LNCAP (cell line): ENCODE data around the gene FAM240A.

Source experiments
- TF ChIP-seq, protein P1 (sequence below): fragments of 450-650 bp; IDR thresholded peaks from 2 replicates; pipeline ENCODE4 v1.5.1; 2017; ENCODE audit warnings: mild to moderate bottlenecking

FAM240A gene

DNA sequence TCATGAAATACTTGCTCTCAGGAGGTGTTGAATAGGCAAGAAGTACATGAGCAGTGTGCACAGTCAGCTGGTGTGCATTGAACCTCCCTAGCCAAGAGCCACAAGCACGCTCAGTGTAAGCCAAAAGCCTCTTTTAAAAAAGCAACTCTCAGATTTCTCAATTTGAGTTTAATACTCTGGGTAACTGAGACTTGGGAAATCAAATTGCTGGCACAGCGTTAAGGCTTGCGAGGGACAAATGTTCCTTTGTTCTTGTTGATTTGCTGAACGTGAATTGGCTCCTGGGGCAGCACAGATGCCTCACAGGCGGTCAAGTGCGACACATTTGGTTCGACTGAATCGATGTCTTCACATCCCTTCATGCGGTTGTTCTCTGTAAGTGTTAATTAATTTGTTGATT, at the start of gene FAM240A:
Gene FAM240A (plus strand): TSS at position 202 of the 400 bp plus-strand sequence. CDS start 159 bp downstream, at position 361.
- TF ChIP-seq, protein P1, sequence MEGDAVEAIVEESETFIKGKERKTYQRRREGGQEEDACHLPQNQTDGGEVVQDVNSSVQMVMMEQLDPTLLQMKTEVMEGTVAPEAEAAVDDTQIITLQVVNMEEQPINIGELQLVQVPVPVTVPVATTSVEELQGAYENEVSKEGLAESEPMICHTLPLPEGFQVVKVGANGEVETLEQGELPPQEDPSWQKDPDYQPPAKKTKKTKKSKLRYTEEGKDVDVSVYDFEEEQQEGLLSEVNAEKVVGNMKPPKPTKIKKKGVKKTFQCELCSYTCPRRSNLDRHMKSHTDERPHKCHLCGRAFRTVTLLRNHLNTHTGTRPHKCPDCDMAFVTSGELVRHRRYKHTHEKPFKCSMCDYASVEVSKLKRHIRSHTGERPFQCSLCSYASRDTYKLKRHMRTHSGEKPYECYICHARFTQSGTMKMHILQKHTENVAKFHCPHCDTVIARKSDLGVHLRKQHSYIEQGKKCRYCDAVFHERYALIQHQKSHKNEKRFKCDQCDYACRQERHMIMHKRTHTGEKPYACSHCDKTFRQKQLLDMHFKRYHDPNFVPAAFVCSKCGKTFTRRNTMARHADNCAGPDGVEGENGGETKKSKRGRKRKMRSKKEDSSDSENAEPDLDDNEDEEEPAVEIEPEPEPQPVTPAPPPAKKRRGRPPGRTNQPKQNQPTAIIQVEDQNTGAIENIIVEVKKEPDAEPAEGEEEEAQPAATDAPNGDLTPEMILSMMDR = no peak

DNA sequence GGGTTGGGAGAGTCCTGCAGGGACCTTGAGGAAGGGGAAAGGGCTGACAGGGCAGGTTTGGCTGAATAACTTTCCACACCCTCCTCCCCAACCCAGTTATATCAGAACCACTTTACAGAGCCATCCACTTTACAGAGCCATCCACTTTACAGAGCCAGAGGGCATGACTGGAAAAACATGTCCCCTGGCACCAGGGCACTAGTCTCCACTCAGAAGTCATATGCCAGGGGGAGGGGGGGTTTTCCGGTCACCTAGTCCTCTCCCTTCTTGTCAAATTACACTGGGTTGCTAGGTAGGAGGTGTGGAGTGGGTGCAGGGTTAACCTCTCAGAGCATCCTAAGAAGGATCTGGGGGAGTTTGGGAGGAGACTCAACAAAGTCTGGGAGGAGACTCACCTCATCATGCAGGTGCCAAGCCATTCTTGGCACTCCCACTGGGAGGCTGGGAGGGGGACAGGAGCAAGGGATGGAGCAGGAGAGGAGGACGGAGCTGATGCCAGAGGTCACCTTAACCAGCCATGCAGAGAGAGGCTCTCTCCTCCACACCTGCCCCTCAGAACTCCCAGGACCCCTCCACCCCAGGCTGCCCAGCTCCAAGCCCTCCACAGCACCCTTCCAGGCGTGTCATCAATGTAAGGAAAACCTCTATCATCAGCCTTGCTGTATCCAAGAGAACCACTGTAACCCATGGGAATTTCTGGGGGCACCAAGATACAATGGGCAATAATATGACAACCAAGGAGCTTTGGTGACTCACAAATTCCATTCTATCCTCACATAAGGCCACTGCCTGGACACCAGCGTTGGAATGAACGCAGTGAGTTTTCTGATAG, 47.9 kb upstream of the FAM240A start:
- TF ChIP-seq, protein P1 = no peak

DNA sequence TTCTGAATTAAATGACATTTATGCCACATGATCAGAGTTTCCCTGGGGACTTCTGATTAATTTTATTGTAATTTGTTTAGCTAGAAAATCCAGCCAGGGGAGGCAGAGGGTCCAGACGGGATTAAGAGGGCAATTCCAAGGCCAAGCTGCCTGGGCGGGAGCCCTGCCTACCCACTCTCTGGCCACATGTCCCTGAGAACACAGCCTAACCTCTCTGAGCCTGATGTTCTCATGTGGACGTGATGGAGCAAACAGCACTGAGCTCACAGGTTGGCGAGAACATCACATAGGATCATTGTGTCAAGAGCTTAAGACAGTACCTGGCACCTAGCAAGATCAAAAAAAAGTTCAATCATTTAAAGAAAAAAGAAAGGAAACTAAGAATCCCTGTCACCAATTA, 47.2 kb upstream of the FAM240A start:
- TF ChIP-seq, protein P1 = no peak

DNA sequence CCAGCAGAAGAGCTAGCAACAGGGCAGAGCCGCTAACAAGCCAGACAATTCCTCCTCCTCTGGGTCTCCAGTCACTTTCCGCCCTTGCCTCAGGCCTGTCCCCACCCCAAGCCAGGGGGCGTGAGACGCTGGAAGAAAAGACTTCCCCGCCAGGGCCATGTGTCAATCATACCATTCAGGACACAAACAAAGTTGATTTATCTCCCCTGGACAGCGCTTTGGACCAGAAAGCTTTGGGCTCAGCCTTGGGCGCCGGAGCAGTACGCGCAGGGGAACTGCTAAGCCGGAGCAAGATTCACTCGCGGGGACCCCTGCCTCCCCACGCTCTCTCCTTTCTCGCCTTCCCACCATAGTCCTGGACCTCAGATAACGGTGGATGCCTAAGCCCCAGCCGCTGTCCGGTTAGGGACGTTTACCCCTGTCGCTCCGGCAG, 46.7 kb upstream of the FAM240A start:
- TF ChIP-seq, protein P1 = no peak

DNA sequence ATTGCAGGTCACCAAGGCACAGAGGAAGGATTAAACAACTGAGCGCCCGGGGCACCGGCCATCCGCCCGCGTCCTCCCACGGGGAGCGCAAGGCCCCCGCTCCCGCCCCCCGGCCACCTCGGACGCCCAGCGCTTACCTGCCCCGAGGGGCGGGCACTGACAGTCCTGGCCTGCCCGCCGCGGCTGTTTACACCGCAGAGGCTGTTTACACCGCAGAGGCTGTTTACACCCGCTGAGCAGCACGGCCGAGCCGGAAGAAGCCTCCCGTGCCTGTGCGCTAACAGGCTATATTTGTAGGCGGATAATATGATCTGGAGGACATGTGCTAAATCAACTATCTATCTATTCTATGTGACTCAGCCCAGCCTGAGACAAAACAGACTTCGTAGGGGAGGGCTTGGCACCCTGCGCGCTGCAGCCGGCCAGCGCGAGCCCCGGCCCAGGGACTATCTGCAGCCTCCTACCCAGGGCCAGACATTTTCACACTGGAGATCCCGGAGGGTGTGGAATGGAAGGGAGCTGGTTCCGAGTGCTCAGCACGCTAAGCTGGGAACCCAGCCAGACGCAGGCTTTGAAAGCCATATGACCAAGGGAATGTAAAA, 46.2 kb upstream of the FAM240A start, which contains the start of gene LRRC2:
Gene LRRC2 (minus strand): TSS at position 263 of the 602 bp plus-strand sequence. CDS start 14,711 bp downstream, outside the sequence.
- TF ChIP-seq, protein P1 = no peak

DNA sequence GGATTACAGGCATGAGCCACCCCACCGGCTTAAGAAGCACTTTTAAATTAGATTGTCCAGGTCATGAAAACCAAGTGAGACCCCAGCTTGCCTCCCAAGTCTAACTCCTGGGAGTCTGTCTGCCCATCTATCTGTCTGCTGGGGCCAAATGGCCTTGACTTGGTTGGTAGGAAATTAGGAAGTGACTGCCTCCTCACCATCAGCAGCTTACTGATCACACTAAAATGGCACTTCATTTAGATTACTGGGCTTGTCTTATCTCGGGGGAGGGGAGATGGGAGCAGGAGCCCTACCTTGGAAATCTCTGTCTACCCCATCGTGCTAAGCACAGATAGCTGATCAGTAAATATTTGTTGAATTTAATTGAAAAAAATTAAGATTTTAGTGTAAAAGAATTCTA, 40.6 kb upstream of the FAM240A start:
- TF ChIP-seq, protein P1 = no peak

DNA sequence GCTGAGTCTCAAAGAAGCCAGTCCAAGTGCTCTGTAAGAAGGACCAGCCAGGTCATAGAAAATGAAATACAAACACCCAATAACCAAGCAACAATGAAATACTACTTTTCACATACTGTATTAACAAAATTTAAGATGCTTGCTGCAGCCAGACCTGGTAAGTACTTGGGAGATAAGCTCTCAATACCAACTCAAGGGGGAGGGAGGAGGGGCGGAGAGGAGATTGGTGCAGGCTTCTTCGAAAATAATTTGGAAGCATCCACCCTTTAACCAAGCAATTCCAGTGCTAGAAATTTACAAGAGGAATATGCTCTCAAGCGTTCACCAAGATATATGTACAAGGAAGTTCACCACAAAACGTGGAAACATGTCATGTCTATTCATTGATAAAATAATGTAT, 38.6 kb upstream of the FAM240A start:
- TF ChIP-seq, protein P1 = no peak
